Measurements from ENCODE around the gene THTPA.
"Not testable (repeated sequence)": the region's sequence is repeated elsewhere in the genome, so short reads cannot be mapped to it uniquely, and the experiment has no call there.

Gene THTPA

DNA sequence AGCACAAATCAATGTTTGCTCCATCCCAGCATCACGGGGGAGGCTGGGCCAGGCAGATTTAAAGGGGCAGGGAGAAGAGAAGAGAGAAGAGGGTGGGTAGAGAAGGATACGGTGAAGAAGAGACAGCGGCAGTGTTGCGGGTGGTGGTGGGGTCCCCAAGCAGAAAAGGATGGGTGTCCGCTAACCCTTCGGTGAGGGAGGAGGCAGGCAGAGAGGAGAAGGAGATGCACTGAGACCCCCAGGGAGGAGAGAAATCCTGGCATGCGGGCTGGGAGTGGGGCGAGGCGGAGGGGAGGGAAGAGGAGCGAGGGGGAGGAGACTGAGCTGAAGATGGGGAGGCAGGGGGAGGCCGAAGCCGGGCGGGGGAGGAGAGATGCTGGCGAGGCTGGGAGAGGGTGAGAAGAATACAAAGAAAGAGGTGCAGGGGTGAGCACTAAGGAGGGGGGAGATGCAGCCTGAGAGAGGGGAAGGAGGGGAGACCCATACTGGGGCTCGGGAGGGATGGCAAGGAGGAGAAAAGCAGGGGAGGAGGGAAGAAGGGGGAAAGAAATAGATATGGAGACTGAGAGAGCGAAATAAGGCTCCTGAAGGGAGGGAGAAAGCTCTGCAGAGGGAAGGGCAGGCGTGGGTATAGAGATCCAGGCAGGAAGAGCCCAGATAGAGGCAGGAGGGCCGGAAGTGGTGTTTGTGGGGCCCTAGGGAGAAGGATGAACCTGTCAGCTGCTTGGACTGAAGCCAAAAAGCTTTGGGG lies 22.7 kb downstream of the THTPA start, which contains the start of gene JPH4:
Gene JPH4 (minus strand): TSS at position 231 of the 751 bp plus-strand sequence. CDS start 1,337 bp downstream, outside the sequence.
- no peak for ATAC-seq (replicated peaks; ENCODE audit: extremely low read depth, poor library complexity, severe bottlenecking)
- Mint-ChIP-seq H3K36me3 (ENCODE audit: insufficient read depth) (peaks cover 2% of the 10 kb centered on the region), H3K27me3 (peaks cover 61% of the 10 kb centered on the region), H3K9me3 (no peaks in the 10 kb centered on the region), H3K4me3 (peak within 1 kb of the TSS; percentile 5), H3K4me1 (peaks cover 17% of the 10 kb centered on the region), H3K27ac (ENCODE audit: low read depth) (peak within 1 kb of the TSS; percentile 60)
- no peak for DNase-seq (ENCODE audit: low spot score in 2 of 2)

DNA sequence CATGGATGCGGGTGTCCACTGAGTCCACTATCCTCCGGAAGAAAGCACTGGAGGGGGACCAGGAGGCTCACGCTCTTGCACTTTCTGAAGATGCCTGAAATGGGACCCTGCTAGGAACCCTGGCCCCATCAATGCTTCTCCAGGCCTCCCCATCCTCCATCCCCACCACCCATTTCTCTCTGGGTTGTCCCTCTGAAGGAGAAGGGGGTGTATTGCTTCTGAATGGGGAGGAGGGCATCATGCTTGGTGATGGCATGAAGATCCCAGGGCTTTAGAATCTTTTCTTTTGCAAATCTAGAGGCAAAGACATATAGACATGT lies 23.2 kb downstream of the THTPA start:
- no peak overlapping the region for H3K4me3 Mint-ChIP-seq
- H3K27ac Mint-ChIP-seq (ENCODE audit: low read depth): peak overlapping the region; percentile 60
- no peak for ATAC-seq (replicated peaks; ENCODE audit: extremely low read depth, poor library complexity, severe bottlenecking)
- no peaks in the 10 kb centered on the region for H3K9me3 Mint-ChIP-seq
- peaks cover 17% of the 10 kb centered on the region for H3K4me1 Mint-ChIP-seq
- peaks cover 2% of the 10 kb centered on the region for H3K36me3 Mint-ChIP-seq (ENCODE audit: insufficient read depth)
- DNase-seq (ENCODE audit: low spot score in 2 of 2): no peak
- peaks cover 66% of the 10 kb centered on the region for H3K27me3 Mint-ChIP-seq

DNA sequence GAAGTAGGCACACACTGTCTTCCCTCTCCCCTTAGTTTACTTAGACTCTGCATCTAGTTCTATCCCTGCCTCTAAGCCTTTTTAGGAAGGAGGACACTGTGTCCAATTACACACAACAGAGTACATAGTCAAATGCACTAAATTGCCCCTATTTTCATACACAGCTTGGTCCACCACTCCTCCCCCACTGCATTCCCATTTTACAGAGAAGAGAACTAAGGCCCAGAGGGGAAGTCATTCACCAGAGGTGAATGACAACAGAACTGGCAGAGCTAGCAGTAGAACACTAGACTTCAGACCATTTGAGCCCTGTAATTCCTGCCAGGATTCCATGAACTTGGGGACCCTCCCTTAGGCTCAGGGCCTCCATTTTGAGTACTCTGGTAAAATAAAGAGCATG lies 23.7 kb downstream of the THTPA start:
- no peaks in the 10 kb centered on the region for H3K9me3 Mint-ChIP-seq
- H3K4me3 Mint-ChIP-seq: no peak overlapping the region

DNA sequence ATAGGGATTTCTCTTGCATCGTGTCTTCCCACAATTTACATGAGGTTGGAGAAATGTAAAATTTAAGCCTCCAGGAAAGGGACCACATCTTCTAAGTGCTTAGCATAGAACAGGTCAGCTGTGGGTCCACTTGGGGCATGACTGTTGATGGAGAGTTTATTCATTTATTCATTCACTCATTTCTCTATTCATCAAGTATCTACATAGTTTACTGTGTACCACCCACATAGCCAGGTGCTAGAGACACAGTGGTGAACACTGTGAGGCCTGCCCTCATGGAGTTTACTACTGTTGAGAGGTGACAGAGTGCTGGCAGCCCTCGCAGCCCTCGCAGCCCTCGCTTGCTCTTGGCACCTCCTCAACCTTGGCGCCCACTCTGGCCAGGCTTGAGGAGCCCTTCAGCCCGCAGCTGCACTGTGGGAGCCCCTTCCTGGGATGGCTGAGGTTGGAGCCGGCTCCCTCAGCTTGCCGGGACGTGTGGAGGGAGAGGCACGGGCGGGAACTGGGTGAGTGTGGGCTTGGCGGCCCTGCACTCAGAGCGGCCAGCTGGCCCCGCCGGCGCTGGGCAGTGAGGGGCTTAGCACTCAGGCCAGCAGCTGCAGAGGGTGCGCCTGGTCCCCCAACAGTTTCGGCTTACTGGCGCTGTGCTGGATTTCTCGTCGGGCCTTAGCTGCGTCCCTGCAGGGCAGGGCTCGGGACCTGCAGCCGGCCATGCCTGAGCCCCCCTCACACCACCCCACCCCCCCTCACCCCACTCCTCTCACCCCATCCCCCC lies 24.3 kb downstream of the THTPA start:
- DNase-seq (ENCODE audit: low spot score in 2 of 2) (no peak), ATAC-seq (replicated peaks; ENCODE audit: extremely low read depth, poor library complexity, severe bottlenecking) (no peak)
- no peak overlapping the region for H3K4me3 Mint-ChIP-seq
- no peak overlapping the region for H3K27ac Mint-ChIP-seq (ENCODE audit: low read depth)
- peaks cover 2% of the 10 kb centered on the region for H3K36me3 Mint-ChIP-seq (ENCODE audit: insufficient read depth)
- H3K4me1 Mint-ChIP-seq: peaks cover 17% of the 10 kb centered on the region
- no peaks in the 10 kb centered on the region for H3K9me3 Mint-ChIP-seq
- peaks cover 61% of the 10 kb centered on the region for H3K27me3 Mint-ChIP-seq

More for the DNA sequence above, 23.7 kb downstream of the THTPA start:
- Mint-ChIP-seq H3K27me3 (peaks cover 66% of the 10 kb centered on the region), H3K4me1 (peaks cover 17% of the 10 kb centered on the region), H3K27ac (ENCODE audit: low read depth) (no peak overlapping the region), H3K36me3 (ENCODE audit: insufficient read depth) (peaks cover 2% of the 10 kb centered on the region)
- DNase-seq (ENCODE audit: low spot score in 2 of 2) (no peak), ATAC-seq (replicated peaks; ENCODE audit: extremely low read depth, poor library complexity, severe bottlenecking) (no peak)

DNA sequence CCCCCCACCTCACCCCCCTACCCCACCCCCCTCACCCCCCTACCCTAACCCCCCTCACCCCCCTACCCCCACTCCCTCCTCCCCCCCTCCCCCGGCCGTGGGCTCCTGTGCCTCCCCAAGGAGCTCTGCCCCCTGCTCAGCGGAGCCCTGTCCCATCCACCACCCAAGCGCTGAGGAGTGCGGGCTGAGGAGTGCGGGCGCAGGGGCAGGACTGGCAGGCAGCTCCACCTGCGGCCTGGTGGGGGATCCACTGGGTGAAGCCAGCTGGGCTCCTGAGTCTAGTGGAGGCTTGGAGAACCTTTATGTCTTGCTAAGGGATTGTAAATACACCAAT lies 24.8 kb downstream of the THTPA start:
- Mint-ChIP-seq H3K4me1 (peaks cover 17% of the 10 kb centered on the region), H3K27me3 (peaks cover 63% of the 10 kb centered on the region), H3K9me3 (no peaks in the 10 kb centered on the region), H3K27ac (ENCODE audit: low read depth) (no peak overlapping the region), H3K36me3 (ENCODE audit: insufficient read depth) (peaks cover 2% of the 10 kb centered on the region), H3K4me3 (no peak overlapping the region)
- DNase-seq (ENCODE audit: low spot score in 2 of 2) (no peak), ATAC-seq (replicated peaks; ENCODE audit: extremely low read depth, poor library complexity, severe bottlenecking) (no peak)

DNA sequence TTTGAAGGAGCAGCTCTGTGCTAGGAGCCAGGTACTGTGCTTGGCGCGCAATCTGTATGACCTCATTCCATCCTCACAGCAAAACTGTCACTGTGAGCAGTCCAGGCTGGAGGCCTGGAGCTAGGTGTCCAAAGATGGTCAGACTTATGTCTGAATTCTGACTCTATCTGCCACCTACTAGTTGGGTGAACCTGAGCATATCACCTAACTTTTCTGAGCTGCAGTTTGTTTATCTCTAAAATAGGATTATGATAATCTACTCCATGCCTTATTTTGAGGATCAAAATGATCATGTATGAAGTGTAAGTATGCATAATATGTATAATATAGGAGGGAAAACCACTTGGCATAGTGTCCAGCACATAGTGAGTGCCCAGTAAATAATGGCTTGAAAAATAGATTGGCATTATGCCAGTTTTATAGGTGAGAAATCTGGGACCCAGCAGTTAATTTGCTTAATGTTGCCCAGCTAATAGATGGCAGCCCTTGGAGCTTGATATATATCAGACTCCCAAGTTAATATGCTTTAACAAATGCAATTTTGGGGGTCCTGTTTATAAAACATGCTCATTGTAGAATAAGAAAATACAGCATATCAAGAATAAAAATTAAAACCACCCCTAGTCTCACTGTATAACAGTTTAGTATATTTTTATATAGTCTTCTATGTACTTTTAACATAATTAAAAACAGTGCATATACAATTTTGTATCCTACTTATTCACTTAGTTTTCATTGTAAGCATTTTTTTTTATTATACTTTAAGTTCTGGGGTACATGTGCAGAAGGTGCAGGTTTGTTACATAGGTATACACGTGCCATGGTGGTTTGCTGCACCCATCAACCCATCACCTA lies 27.1 kb downstream of the THTPA start:
- H3K27me3 Mint-ChIP-seq: peaks cover 55% of the 10 kb centered on the region
- H3K36me3 Mint-ChIP-seq (ENCODE audit: insufficient read depth): peaks cover 2% of the 10 kb centered on the region

DNA sequence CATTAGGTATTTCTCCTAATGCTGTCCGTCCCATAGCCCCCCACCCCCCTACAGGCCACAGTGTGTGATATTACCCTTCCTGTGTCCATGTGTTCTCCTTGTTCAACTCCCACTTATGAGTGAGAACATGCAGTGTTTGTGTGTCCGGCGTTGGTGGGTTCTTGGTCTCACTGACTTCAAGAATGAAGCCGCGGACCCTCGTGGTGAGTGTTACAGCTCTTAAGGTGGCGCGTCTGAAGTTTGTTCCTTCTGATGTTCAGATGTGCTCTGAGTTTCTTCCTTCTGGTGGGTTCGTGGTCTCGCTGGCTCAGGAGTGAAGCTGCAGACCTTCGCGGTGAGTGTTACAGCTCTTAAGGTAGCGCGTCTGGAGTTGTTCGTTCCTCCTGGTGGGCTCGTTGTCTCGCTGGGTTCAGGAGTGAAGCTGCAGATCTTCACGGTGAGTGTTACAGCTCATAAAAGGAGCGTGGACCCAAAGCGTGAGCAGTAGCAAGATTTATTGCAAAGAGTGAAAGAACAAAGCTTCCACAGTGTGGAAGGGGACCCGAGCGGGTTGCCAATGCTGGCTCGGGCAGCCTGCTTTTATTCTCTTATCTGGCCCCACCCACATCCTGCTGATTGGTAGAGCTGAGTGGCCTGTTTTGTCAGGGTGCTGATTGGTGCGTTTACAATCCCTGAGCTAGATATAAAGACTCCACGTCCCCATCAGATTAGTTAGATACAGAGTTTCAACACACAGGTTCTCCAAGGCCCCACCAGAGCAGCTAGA lies 27.9 kb downstream of the THTPA start:
- not testable (repeated sequence) for H3K4me3 Mint-ChIP-seq; H3K27ac Mint-ChIP-seq (ENCODE audit: low read depth); H3K4me1 Mint-ChIP-seq; H3K9me3 Mint-ChIP-seq; DNase-seq (ENCODE audit: low spot score in 2 of 2); H3K36me3 Mint-ChIP-seq (ENCODE audit: insufficient read depth); ATAC-seq (replicated peaks; ENCODE audit: extremely low read depth, poor library complexity, severe bottlenecking)
- peaks cover 55% of the 10 kb centered on the region for H3K27me3 Mint-ChIP-seq

More for the DNA sequence above, 27.1 kb downstream of the THTPA start:
- H3K4me3 Mint-ChIP-seq: no peak overlapping the region
- H3K4me1 Mint-ChIP-seq: peaks cover 6% of the 10 kb centered on the region
- no peaks in the 10 kb centered on the region for H3K9me3 Mint-ChIP-seq
- H3K27ac Mint-ChIP-seq (ENCODE audit: low read depth): no peak overlapping the region
- ATAC-seq (replicated peaks; ENCODE audit: extremely low read depth, poor library complexity, severe bottlenecking): no peak
- DNase-seq (ENCODE audit: low spot score in 2 of 2): no peak

DNA sequence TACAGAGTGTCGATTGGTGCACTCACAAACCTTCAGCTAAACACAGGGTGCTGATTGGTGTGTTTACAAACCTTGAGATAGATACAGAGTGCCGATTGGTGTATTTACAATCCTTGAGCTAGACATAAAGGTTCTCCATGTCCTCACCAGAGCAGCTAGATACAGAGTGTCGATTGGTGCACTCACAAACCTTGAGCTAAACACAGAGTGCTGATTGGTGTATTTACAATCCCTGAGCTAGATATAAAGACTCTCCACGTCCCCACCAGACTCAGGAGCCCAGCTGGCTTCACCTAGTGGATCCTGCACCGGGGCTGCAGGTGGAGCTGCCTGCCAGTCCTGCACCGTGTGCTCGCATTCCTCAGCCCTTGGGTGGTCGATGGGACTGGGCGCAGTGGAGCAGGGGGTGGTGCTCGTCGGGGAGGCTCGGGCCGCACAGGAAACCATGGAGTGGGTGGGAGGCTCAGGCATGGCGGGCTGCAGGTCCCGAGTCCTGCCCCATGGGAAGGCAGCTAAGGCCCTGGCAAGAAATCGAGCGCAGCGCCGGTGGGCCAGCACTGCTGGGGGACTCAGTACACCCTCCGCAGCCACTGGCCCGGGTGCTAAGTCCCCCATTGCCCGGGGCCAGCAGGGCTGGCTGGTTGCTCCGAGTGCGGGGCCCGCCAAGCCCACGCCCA lies 28.6 kb downstream of the THTPA start:
- H3K4me1 Mint-ChIP-seq: peaks cover 11% of the 10 kb centered on the region
- H3K36me3 Mint-ChIP-seq (ENCODE audit: insufficient read depth); DNase-seq (ENCODE audit: low spot score in 2 of 2); ATAC-seq (replicated peaks; ENCODE audit: extremely low read depth, poor library complexity, severe bottlenecking); H3K4me3 Mint-ChIP-seq; H3K9me3 Mint-ChIP-seq; H3K27ac Mint-ChIP-seq (ENCODE audit: low read depth): not testable (repeated sequence)
- peaks cover 50% of the 10 kb centered on the region for H3K27me3 Mint-ChIP-seq

DNA sequence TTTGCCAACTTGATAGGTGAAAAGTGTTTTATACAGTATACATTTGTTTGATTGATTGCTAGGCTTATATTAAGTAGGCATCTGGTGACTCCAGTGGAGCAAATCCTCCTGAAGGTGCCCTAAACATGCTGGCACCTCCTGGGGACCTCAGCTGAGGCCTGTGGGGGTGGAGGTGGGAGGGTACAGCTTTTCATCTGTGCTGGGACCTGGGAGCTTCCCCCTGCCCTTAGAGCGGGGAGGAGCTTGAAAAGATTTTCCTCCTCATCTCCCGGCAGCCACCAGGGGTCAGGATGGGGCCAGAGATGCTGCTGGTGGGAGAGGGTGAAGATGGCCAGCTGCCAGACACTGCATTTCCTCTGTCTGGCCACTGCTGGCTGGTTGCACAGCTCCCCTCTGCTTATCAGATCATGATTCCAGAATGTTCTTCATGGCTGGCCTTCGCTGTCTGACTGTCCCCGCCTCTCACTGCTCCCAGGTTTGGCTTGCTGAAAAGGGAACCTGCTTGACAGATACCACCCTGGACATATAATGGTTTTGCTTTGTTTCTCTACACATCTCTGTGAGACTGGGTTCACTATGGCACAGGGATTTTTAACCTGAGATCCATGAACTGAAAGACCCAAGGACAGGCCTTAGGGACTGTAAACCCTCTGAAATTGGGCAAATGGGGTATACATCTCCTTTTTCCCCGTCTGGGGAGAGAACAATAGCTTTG lies 33.0 kb downstream of the THTPA start:
- ATAC-seq (replicated peaks; ENCODE audit: extremely low read depth, poor library complexity, severe bottlenecking) (peak; percentile 93), DNase-seq (ENCODE audit: low spot score in 2 of 2) (peak; percentile 67 to 70)
- Mint-ChIP-seq H3K4me1 (peaks cover 12% of the 10 kb centered on the region), H3K36me3 (ENCODE audit: insufficient read depth) (no peaks in the 10 kb centered on the region), H3K27ac (ENCODE audit: low read depth) (no peak overlapping the region), H3K4me3 (no peak overlapping the region), H3K9me3 (no peaks in the 10 kb centered on the region), H3K27me3 (peaks cover 32% of the 10 kb centered on the region)

DNA sequence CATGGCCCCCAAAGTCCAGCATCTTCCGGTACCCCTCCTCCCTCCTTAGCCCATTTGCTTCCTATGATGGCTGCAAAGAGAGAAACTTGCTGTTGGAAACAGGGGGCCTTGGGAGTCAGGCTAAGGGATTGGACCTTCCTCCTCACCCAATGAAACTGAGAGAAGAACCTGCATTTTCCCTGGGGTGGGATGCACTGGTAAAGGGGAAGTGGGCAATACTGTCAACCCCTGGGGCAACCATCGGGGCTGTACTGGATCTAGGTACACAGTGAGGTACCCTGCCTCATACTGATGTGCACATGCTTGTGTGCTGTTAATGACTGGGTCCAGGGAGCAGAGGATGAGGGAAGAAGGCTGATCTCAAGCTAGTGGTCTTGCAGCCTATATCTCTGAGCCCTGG lies 33.5 kb downstream of the THTPA start:
- Mint-ChIP-seq H3K4me1 (peaks cover 12% of the 10 kb centered on the region), H3K4me3 (no peak overlapping the region), H3K36me3 (ENCODE audit: insufficient read depth) (no peaks in the 10 kb centered on the region), H3K9me3 (no peaks in the 10 kb centered on the region), H3K27ac (ENCODE audit: low read depth) (no peak overlapping the region), H3K27me3 (peaks cover 28% of the 10 kb centered on the region)
- ATAC-seq (replicated peaks; ENCODE audit: extremely low read depth, poor library complexity, severe bottlenecking): no peak
- no peak for DNase-seq (ENCODE audit: low spot score in 2 of 2)

DNA sequence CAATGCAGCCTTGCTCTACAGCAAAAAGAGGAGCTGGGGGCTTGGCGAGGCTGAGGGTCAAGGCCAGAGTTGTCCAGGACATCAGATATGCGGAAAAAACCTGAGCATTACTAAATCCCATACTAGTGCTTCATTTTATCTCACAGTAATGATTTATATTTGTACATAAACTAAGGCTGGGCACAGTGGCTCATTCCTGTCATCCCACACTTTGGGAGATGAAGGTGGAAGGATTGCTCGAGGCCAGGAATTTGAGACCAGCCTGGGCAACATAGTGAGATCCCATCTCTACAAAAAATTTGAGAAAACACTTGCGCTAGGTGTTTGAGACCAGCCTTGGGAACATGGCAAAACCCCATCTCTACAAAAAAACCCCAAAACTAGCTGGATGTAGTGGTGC lies 34.1 kb downstream of the THTPA start:
- H3K27me3 Mint-ChIP-seq: peaks cover 28% of the 10 kb centered on the region
- H3K36me3 Mint-ChIP-seq (ENCODE audit: insufficient read depth): no peaks in the 10 kb centered on the region
- DNase-seq (ENCODE audit: low spot score in 2 of 2) (no peak), ATAC-seq (replicated peaks; ENCODE audit: extremely low read depth, poor library complexity, severe bottlenecking) (no peak)
- H3K27ac Mint-ChIP-seq (ENCODE audit: low read depth): no peak overlapping the region
- no peak overlapping the region for H3K4me3 Mint-ChIP-seq
- H3K9me3 Mint-ChIP-seq: no peaks in the 10 kb centered on the region
- peaks cover 12% of the 10 kb centered on the region for H3K4me1 Mint-ChIP-seq

Data from central memory CD8-positive, alpha-beta T cell (primary cell).